ENCODE results near the gene PIGU. TPM values are rescaled to one million over a fixed set of nuclear protein-coding genes. Genes with fewer than 3 reads are reported as not detected.

PIGU gene
- total and polyA plus RNA-seq, 8 donors: 4.1 to 20.4 (median 7.9) TPM

DNA sequence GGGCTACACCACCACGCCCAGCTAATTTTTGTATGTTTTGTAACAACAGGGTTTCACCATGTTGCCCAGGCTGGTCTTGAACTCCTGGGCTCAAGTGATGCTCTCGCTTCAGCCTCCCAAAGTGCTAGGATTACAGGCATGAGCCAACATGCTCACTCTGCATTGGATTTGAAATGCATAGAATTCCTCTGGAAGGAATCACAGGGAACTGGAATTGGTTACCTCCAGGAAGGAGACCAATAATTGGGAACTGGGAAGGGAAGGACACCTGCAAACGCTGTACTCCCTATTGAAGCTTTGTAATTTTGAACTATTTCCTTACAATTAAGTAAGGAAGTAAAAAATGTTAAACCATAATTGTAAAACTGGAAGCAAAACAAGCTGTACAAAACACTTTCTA is 14.9 kb upstream of the PIGU start:
- Histone ChIP-seq H3K4me3 (no peak overlapping the region), H3K9me3 (no peaks in the 10 kb centered on the region), H3K4me1 (no peaks in the 10 kb centered on the region), H3K36me3 (no peaks in the 10 kb centered on the region), H3K27me3 (no peaks in the 10 kb centered on the region), H3K27ac (no peak overlapping the region)
- no peak for FAIRE-seq
- no peak for ATAC-seq
- DNase-seq: no peak
- TF ChIP-seq, protein P1, sequence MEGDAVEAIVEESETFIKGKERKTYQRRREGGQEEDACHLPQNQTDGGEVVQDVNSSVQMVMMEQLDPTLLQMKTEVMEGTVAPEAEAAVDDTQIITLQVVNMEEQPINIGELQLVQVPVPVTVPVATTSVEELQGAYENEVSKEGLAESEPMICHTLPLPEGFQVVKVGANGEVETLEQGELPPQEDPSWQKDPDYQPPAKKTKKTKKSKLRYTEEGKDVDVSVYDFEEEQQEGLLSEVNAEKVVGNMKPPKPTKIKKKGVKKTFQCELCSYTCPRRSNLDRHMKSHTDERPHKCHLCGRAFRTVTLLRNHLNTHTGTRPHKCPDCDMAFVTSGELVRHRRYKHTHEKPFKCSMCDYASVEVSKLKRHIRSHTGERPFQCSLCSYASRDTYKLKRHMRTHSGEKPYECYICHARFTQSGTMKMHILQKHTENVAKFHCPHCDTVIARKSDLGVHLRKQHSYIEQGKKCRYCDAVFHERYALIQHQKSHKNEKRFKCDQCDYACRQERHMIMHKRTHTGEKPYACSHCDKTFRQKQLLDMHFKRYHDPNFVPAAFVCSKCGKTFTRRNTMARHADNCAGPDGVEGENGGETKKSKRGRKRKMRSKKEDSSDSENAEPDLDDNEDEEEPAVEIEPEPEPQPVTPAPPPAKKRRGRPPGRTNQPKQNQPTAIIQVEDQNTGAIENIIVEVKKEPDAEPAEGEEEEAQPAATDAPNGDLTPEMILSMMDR (IDR thresholded peaks at IDR 0.05): no peak
- 76 to 80% methylated on average over 3 of the region's 3 CpGs for WGBS, 2 donors
- intact Hi-C loops (cut with DNase I): no loop called here

DNA sequence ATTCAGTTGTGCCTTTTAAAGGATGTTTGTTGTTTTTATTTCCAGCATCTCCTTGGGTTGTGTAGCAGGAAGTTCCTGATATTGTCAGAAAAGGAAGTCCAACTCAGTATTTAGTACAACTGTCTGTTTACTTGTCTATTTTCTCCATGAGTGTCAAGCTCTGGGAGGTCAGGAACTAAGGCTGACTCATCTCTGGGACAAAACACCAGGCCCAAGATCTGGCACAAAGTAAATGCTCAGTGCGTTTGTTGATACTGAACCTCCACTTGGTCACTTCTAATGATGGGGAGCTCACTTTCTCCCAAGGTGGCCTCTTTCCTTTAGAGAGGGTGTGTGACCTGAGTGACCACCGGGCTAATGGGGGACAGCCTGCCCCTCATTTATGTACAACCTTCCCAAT is 12.6 kb upstream of the PIGU start:
- H3K9me3 ChIP-seq: no peaks in the 10 kb centered on the region
- H3K27me3 ChIP-seq: no peaks in the 10 kb centered on the region
- TF ChIP-seq, protein P1 (IDR thresholded peaks at IDR 0.05): no peak
- ATAC-seq (peak in 1 of 4 donors; percentile 18), FAIRE-seq (no peak), DNase-seq (no peak)
- no peaks in the 10 kb centered on the region for H3K4me1 ChIP-seq
- WGBS, 2 donors: 70 to 81% methylated on average over 2 of the region's 2 CpGs
- no peak overlapping the region for H3K4me3 ChIP-seq
- no peaks in the 10 kb centered on the region for H3K36me3 ChIP-seq
- intact Hi-C loops (cut with DNase I): no loop called here
- H3K27ac ChIP-seq: no peak overlapping the region

DNA sequence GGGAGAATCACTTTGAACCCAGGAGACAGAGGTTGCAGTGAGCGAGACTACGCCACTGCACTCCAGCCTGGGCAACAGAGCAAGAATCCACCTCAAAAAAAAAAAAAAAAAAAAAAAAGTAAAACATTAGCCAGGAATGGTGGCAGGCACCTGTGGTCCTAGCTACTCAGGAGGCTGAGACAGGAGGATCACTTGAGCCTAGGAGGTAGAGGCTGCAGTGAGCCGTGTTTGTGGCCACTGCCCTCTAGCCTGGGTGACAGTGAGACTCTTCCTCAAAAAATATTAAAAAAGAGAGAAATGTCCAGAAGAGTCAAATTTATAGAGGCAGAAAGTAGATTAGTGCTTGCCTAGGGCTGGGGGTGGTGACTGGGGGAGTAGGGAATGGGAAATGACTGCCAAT is 6.8 kb upstream of the PIGU start:
- no peaks in the 10 kb centered on the region for H3K36me3 ChIP-seq
- H3K27ac ChIP-seq: no peak overlapping the region
- H3K4me3 ChIP-seq: no peak overlapping the region
- H3K4me1 ChIP-seq: no peaks in the 10 kb centered on the region
- TF ChIP-seq, protein P1 (IDR thresholded peaks at IDR 0.05): no peak
- no peaks in the 10 kb centered on the region for H3K9me3 ChIP-seq
- 90 to 91% methylated on average over 3 of the region's 3 CpGs for WGBS, 2 donors
- H3K27me3 ChIP-seq: no peaks in the 10 kb centered on the region
- ATAC-seq (no peak), FAIRE-seq (no peak), DNase-seq (no peak)
- intact Hi-C loops (cut with DNase I): no loop called here

DNA sequence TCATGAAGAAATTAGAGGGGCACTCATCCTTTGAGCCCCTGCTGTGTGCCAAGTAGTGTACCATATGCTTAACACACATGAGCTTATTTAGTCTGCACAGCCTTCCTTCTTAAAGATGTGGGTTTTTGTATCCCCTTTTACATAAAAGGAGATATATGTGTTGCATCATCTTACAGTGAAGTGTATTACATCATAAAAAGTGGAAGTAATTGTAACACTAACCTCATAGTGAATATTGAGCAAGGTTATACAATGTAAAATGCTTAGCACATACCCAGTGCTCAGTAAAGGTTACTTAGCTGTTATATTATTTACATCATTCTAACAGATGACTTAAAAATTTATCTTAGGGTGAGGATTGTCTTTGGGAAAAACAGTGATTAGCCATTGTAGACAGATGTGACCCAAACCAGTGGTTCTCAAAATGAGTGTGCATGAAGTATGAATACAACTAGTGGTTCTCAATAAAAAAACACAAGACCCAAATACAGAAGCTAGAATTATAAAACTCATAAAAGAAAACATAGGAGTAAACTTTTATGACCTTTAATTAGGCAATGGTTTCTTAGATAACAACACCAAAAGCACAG is 3.8 kb upstream of the PIGU start:
- DNase-seq (no peak), FAIRE-seq (no peak), ATAC-seq (no peak)
- Histone ChIP-seq H3K4me1 (peaks cover 0 to 4% (median 0%) of the 10 kb centered on the region in 3 donors), H3K36me3 (no peaks in the 10 kb centered on the region), H3K27ac (no peak overlapping the region), H3K9me3 (no peaks in the 10 kb centered on the region), H3K27me3 (no peaks in the 10 kb centered on the region), H3K4me3 (no peak overlapping the region)
- intact Hi-C loops (cut with DNase I): no loop called here
- TF ChIP-seq, protein P1 (IDR thresholded peaks at IDR 0.05): no peak

DNA sequence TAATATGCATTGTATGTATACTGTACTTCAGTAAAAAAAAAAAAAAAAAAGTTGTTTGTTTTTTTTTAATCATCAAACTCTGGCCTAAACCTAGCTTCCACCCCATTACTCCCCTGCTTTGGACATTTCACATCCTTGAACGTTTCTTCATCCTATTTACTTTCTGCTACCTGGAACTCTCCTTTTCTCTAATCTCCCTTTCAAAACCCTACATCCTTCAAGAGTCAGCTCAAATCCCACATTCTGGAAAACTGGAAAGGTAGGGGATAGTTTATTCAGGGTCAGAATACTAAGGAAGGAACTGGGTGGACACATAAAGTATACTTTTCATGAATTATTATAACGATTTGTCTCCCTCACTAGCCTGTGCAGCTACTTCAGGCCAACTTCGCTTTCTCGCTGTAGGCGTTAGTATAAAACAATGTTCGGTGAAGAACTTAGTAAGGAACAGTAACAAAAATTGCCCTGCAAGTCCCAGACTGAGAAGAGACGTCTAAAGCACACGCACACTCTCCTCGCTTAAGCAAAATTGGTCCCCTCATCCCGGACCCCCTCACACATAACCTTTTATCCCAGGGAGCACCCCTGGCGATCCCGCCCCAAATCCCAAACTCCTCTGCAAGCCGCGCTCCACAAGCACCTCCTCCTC is 775 bp downstream of the PIGU start:
- TF ChIP-seq, protein P1 (IDR thresholded peaks at IDR 0.05): no peak
- no peaks in the 10 kb centered on the region for H3K27me3 ChIP-seq
- peak overlapping the region; percentile 54 to 73 (median 66) for H3K4me3 ChIP-seq
- FAIRE-seq (no peak), DNase-seq (no peak), ATAC-seq (no peak)
- 0 to 1% methylated on average over 14 of the region's 14 CpGs for whole genome bisulfite sequencing, 2 donors
- peak overlapping the region; percentile 50 to 80 (median 69) for H3K27ac ChIP-seq
- intact Hi-C loops (cut with DNase I): no loop called here
- no peaks in the 10 kb centered on the region for H3K9me3 ChIP-seq
- peaks cover 0 to 7% (median 0%) of the 10 kb centered on the region in 3 donors for H3K4me1 ChIP-seq
- no peaks in the 10 kb centered on the region for H3K36me3 ChIP-seq

All from pancreas (tissue), 10 donors.